ENCODE data around the gene GPN3.
"Not testable (repeated sequence)": the region's sequence is repeated elsewhere in the genome, so short reads cannot be mapped to it uniquely, and the experiment has no call there.

The GPN3 gene

DNA sequence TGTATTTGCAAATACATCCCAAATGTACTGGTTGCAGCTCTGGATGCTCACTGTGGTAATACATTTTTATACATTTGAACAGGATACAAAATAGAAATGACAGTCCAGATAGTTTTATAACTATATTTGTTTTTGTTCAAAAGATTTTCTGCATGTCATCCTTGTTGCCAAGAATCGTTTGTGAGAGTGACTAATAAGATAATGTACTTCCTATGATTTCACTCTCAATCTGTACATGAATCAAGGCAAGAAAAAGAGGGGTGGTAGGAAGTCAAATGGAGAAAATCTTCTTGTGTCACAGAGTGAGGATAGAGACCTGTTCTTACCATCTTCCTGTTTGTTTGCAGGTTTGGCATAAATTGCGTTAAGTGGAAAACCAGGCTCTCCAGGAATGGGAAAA, 31.8 kb downstream of the GPN3 start:
- DNase-seq, result no peak

DNA sequence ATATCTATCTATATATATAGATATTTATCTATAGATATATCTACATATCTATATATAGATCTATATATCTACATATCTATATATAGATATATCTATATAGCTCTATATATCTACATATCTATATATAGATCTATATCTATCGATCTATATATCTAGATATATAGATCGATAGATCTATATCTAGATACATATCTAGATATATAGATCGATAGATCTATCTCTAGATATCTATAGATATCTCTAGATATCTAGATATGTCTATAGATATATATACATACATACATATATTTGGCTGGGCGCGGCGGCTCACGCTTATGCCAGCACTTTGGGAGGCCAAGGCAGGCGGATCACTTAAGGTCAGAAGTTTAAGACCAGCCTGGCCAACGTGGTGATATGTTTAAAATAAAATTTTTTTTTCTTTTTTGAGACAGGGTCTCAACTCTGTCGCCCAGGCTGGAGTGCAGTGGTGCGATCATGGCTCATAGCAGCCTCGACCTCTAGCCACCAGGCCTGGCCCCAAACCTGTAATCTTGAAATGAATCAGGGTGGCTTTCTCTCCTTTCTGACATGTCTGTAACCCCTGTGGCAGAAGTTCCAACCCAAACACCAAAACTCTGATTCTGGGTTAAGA, 36.0 kb downstream of the GPN3 start:
- no peak for DNase-seq

DNA sequence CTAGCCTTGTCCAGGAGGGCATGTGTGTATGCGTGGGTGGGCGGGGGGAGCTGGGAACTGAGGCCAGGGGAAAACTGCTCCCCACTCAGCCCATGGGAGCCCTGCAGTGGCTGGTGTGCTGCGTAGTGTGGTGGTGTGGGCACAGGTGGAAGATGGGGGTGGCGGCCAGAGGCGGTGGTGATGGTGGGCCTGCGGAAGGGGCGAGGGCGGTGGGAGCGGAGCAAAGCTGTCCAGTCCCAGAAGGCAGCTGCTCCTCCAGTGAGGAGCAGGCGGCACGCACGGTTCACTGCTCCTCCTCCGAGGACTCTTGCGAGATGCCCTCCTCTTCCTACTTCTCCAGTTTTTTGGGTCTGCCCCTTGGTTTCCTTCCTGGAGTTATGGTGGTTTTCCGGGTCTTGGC, 38.4 kb downstream of the GPN3 start:
- not testable (repeated sequence) for DNase-seq

DNA sequence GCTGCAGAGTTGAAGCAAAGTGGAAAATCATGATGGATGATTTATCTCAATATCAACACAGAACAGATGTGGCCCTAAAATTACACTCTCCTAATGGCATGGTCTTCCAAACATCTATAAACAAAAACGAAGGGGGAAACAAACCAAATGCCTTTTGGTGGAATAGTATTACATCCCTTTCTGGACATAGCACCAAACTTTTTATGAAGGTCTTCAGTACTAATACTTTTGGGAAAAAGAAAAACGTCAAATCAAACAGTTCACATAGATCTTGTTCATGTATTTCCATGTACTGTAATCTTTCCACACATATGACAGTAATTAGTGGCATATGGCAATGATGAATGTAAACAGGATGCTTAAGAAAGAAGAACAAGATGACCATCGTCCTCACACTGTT, 41.7 kb downstream of the GPN3 start:
- DNase-seq, result no peak

DNA sequence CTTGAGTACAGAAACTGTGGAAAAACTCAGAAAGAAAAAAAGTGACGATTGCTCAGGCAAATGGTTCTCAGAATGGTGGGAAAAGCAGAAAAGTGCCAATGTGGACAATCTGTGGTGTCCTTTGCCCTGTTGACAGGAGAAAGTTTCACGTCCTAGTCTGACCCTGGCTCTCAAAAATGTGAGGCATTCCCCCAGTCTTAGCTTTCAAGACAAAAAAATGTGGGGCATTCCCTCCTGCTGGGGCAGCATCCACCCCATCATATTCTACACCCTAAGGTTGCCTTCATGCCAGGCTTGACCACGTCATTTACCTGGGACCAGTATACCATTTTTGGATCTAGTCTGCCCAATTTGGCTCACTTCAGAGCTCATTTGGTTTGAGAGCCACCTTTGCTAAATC, 43.8 kb downstream of the GPN3 start:
- no peak for DNase-seq

DNA sequence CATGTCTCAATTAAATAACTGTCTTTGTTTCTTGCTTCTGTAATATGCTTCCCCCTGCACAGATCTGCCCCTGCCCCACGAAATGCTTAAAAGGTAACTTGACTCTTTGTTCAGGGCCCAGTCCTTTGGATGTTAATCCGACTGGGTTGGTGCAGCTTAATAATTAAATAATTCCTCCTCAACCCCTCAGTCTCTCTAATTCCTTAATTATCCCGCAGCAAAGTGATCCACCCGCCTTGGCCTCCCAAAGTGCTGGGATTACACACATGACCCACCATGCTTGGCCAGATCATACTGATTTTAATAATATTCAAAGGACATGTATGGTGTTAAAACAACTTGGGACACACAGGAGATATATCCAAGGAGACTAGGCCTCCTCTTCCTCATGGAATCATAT, 46.4 kb downstream of the GPN3 start:
- DNase-seq, result no peak

DNA sequence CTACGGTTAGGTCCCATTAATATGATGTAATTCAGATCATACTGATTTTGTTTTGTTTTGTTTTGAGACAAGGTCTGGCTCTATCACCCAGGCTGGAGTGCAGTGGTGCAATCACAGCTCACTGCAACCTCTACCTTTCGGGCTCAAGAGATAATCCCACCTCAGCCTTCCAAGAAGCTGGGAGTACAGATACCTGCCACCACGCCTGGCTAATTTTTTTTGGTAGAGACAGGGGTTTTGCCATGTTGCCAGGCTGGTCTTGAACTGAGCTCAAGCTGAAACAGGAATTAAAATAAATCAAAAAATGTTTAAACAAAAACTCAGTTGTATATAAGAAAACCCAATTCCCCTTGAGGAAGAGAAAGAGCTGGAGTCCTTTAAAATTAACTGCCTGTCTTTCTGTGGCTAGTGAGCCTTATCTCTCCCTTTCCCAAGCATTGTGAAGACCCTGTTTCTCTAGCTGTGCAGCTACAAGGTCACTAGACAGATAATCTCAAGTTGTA, 46.8 kb downstream of the GPN3 start:
- no peak for DNase-seq

DNA sequence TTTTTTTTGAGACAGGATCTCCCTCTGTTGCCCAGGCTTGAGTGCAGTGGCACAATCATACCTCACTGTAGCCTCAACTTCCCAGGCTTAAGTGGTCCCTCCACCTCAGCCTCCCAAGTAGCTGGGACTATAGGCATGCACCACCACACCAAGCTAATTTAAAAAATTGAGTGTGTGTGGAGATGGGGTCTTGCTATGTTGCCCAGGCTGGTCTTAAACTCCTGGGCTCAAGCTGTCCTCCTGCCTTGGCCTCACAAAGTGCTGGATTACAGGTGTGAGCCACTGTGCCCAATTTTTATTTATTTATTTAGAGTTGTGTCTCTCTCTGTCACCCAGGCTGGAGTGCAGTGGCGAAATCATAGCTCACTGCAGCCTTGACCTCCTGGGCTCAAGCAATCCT, 47.4 kb downstream of the GPN3 start:
- DNase-seq, result not testable (repeated sequence)

DNA sequence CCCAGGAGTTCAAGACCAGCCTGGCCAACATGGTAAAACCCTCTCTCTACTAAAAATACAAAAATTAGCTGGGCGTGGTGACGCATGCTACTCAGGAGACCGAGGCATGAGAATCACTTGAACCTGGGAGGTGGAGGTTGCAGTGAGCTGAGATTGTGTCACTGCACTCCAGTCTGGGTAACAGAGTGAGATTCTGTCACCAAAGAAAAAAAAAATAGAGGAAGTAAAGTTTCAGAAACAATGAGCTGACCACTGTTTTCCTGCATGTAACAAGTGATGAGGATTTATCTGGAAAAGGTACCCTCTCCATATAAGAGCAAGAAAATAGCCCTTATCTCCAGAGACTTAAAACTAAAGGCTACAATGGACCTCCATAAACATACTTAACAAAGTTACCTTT, 50.9 kb downstream of the GPN3 start:
- not testable (repeated sequence) for DNase-seq

DNA sequence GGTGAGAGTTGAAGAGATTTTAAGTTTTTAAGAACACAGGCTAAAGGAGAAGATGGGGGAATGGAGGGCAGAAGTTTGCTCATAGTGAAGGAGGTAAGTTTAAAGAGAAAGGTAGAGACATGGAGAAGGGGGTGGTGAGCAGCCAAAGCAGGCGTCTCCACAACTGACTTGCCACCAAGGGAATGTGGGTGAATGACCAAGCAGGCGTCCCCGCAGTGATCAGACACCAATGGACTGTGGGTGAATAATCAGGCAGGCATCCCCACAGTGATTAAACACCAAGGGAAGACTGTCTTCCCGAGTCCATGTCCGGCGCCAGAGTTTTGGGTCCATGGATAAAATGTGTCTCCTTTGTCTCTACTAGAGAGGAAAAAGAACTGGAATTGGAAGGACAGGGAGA, 58.0 kb downstream of the GPN3 start:
- not testable (repeated sequence) for DNase-seq

DNA sequence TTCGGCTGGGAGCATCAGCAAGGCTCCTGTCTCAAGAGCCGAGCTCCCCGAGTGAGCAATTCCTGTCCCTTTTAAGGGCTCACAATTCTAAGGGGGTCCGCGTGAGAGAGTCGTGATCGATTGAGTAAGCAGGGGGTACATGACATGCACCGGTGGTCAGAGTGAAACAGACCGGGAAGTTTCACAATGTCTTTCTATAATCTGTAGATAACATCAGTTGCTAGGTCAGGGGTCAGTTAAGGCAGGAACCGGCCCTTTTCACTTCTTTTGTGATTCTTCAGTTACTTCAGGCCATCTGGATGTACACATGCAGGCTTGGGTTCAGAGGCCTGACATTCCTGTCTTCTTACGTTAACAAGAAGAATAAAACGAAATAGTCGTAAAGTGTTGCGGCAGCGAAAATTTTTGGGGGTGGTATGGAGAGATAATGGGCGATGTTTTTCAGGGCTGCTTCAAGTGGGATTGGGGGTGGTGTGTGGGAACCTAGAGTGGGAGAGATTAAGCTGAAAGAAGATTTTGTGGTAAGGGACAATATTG, 62.9 kb downstream of the GPN3 start:
- not testable (repeated sequence) for DNase-seq

DNA sequence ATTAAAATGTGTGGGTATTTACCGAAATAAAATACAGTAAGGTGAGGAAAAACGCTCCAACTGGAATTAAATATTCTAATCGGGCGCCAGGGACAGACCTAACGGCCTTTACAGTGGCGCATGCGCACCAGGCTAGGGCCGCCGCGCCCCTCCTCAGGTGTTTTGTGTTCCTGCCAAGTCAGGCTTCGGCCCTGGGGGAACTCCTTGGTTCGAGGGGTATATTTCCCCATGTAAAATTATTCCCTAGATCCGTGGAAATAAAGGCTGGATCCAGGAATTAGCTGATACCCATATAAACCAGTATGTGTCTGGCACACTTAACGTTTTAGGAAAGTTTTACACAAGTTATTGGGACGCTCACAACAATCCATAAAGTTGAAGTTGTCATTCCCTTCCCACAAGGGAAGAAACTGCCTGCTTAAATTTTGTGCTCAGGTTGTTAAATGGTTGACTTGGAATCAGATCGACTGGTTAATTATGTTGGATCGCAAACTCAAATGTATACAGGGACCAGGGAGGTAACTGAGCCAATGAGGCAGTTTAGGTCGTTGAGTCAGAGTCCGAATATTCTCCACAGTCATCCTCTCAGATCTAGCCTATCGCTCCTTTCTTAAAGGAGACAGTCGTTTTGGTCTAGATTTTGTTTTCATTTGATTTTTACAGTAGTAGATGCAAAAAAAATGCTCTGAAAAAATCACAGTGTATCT, 63.9 kb downstream of the GPN3 start:
- peak; percentile 80 for DNase-seq

DNA sequence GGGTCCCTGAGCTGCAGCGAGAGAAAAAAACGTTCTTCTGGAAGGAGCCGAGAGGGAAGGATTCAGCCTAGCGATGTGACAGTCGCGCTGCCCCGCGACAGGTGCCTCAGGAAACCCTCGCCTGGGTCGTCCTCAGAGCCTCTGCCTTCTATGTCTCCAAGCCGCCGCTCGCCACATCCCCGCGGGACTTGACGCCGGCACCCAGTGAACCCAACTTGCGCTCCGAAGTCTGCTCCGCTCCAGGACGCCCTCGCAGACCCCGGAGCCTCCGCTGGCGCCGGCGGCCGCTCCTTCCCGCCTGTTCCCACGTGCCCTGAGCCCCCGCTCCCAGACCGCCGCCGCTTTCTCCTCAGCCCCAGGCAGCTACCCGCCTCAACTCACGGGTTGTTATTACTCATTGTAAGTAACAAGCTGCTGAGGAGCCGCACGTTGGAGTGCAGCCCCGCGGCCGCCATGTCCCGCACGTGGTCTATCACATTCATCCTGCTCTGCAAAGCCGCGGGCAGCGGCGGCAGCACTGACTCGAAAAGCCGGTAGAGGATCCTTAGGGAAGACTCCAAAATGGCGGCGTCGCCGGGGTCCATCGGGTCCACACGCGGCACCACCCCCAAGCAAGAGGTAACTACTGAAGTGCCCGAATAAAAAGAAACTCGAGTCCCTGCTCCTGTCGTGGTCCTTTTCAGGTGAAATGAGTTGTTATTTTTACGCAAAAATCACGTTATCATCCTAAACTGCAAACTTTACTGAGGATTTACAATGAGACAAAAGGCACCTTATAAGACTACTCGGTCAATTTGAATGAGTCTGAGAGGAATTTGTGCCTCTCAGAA, 64.7 kb downstream of the GPN3 start, which contains the start of gene ANAPC7:
Gene ANAPC7 (minus strand): TSS at position 563 of the 830 bp plus-strand sequence. CDS start 81 bp downstream, at position 482.
- DNase-seq, result peak; percentile 92

All from NCI-H1105 (cell line).